GM12801 (cell line): ENCODE data around the gene CYBA.

ENCODE experiments used
- CTCF ChIP-seq: IDR thresholded peaks from one replicate; pipeline ENCODE4 v1.5.1; 2011; ENCODE audit warnings: control low read depth; ENCODE audit not compliant: insufficient read length; ENCODE audit errors: extremely low read depth

CYBA gene

GRCh38 chr16:88695753-88696152, 44.9 kb upstream of the CYBA start:
- no peak for TF ChIP-seq CTCF

DNA sequence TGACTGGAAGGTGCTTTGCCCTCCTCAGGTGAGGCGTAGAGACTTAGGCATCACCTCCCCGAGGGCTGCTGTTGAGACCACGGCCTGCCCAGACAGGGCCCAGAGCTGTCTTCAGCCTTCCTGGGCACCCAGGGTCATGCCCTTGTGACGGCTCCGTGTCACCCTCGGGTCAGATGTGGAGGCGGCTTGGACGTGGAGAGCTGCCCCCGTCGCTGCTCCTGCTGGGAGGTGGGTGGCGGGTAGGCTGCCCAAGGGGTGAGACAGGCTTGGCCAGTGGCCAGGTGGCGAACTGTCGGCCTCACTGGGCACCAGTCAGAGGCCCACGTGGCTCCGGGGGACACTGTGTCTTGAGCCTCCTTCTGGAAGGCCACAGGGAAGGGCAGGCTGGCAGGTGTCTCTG, 44.4 kb upstream of the CYBA start:
- no peak for TF ChIP-seq CTCF

DNA sequence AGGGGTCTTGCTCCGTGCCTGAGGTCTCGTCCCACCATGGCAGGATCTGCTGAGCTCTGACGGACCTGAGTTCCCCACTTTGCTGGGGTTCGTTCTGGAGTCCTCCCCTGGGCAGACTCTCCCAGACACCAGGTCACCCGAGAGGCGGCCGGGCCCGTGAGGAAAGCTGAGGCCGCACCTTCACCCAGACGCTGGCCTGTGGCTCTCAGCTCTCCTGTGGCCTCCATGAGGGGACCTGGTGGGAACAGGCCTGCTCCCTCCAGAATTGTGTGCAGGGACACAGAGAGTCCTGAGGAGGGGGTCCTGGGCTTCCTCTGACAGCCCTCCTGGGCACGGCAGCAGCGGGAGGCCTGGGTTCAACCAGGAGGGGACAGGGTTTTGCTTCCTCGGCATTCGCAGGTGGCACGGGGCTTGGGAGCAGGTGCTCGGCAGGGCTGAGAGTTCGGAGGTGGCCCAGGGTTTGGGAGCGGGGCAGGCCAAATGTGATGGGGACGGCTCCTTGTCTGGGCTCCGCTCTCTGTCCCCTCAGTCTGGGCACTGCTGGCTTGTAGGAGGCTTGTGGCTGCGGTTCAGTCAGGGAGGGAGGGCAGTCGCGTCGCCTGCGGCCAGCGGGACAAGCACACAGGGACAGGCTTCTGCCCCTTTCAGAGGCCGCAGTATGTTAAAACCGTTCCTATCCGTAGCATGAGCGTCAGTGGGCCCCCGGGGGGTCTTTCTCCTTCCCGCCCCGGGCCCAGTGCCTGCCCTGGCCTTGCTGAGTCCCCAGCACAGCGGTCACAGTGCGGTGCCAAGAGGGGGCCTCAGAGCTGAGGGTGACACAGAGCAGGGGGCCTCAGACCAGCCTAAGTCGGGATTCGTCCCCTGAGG, 43.6 kb upstream of the CYBA start:
- no peak for TF ChIP-seq CTCF

DNA sequence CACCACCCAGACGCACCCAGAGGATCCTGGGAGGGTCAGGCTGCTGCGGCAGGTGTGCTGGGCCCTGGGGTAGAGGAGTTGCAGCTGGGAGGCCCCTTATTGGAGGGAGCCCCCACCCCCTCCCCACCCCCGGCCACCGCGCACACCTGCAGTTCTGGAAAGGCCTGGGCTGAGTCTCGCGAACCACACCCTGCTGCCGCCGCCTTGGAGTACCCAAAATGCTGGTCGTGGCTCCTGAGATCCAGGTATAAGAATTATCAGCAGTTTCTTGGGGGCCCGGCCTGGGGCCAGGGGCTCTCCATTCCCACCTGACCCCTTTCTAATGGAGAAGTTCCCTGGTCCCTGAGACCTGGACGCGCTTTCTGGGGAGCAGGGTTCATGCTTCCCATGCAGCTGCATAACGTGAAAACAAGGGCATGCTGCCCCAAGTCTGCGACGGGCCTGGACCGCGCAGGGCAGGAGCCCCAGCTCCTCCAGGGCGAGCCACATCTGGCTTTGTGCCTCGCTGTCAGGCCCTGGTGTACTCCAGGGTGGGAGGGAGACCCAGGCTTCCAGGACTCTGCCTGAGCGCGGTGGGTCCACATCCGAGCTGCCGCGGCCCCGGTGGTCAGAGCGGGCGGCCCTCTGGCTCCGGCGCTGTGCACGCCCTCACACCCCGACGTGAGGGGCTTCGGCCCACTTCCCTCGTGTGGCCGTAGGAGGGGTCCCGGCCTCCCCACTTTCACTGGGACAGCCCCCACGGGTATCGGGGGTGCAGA, 42.7 kb upstream of the CYBA start:
- TF ChIP-seq CTCF: no peak

DNA sequence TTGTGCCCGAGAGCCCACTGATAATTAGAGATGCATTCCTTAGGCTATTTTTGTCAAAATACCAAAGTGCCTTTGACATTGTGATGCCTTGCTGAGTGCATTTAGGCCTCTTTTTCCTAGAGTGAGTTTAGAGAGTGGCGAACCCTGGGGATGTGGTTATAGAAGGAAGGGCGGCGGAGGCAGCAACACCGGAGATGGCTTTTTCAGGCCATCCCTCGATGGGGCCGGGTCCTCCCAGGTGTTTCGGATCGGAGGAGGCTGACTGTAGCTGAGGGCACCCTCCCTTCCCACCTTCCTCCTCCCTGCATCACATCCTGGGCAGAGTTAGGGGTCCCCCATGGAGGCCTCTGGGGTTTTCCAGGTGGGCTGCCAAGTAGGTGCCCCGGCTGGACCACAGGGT, 42.0 kb upstream of the CYBA start:
- no peak for TF ChIP-seq CTCF

DNA sequence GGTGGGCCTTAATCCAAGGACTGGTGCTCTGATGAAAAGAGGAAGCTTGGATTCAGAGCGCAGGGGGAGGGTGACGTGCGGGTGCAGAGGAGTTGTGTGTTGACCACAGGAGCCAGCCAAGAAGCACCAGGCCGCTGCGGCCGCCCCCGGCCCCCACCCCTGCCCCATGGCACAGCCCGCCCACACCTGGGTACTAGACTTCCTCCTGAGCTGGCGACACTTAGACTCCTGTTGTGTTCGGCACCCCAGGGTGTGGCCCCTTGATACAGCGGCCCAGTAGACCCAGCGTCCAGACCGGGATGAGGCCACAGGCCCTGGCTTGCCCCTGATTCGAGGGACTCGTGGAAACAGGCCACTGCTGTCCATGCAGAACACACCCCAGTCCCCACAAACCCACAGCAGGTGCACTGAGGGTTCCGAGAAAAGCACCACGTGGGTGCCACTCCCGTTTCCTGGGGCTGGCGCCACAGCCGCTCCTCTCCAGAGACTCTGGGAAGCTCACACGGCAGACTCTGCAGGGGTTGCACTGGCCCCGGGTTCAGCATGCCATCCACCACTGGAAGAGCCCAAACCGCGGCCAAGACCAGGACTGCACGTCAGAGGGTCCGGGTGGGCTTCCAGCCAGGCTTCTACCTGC, 41.2 kb upstream of the CYBA start:
- TF ChIP-seq CTCF: no peak

DNA sequence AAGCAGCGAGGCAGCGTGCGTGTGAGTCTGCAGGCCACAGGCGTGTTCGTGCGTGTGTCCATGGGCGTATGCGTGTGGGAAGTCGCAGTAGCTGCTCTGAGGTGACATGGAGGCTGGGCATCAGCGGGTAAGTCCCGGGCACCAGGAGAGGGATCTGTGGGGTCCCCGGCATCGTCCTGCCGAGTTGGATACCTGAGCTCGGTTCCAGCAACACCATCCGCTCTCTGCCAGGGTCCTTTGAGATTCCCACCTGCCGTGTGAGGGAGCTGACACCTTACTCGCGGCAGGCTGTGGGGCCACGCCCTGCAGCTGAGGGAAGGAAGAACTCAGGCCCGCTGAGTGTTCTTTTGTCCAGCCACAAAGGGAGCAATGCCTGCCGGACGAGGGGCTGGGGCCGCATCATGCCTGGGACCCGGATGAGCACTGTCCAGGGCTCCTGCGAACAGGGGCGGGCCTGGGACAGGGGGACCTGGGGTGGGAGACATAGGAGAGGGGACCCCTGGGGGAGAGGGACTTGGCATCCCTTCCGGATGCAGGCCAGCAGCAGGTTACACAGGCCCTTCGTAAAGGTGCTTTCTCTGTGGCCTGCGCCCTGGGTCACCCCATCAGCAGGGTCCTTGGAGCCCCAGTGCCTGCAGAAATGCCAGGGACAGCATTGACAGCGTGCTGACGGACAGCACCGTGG, 40.4 kb upstream of the CYBA start:
- no peak for TF ChIP-seq CTCF
